ENCODE results near the gene TMEM254. TPM values are rescaled to one million over a fixed set of nuclear protein-coding genes. Genes with fewer than 3 reads are reported as not detected.
A peak's percentile ranks its signal among the peaks of the same experiment; 100 is the strongest.

The TMEM254 gene
- total and polyA plus RNA-seq, 2 of the 13 experiments (the other 11 are each of a cell fraction or from before 2014, with no cell fraction given) = 11.2 to 39.0 TPM

- TF ChIP-seq ZBTB8A (CRISPR knock-in tag; IDR thresholded peaks at IDR 0.05; ENCODE audit: borderline replicate concordance, low read depth) = no peak
- no peak; the same call in 1 of the 2 replicates for TF ChIP-seq AKAP8 (CRISPR knock-in tag; IDR thresholded peaks at IDR 0.05)
- no peak for TF ChIP-seq AKNA (CRISPR knock-in tag; IDR thresholded peaks at IDR 0.05; ENCODE audit: borderline replicate concordance)
- TF ChIP-seq CHD2 (IDR thresholded peaks at IDR 0.05; ENCODE audit: low read depth, low read length) = no peak
- no peak; the same call in none of the 2 replicates for TF ChIP-seq ZNF280D (CRISPR knock-in tag; IDR thresholded peaks at IDR 0.05)
- TF ChIP-seq PRDM15 (CRISPR knock-in tag; IDR thresholded peaks at IDR 0.05) = no peak
- TF ChIP-seq NONO (IDR thresholded peaks at IDR 0.05) = no peak
- peak; percentile 53; the same call in 1 of the 2 replicates for TF ChIP-seq NONO (CRISPR knock-in tag; conservative IDR thresholded peaks at IDR 0.05)
- TF ChIP-seq ZNF207 (IDR thresholded peaks at IDR 0.05; ENCODE audit: borderline replicate concordance) = no peak
- peak; percentile 21; the same call in 1 of the 2 replicates for TF ChIP-seq DRAP1 (CRISPR knock-in tag; IDR thresholded peaks at IDR 0.05)
- 0 out of 2 replicates have a peak, but pooled peaks have one; percentile 5 for TF ChIP-seq MYC (CRISPR knock-in tag; IDR thresholded peaks at IDR 0.05; ENCODE audit: borderline replicate concordance)
- TF ChIP-seq THAP9 (CRISPR knock-in tag; IDR thresholded peaks at IDR 0.05; ENCODE audit: borderline replicate concordance) = peak; percentile 66; the same call in 1 of the 2 replicates
These were observed at the start of gene TMEM254 (continued) for GRCh38 chr10:80078448-80079311.
